Measurements from ENCODE around the gene AFAP1.

AFAP1 gene

DNA sequence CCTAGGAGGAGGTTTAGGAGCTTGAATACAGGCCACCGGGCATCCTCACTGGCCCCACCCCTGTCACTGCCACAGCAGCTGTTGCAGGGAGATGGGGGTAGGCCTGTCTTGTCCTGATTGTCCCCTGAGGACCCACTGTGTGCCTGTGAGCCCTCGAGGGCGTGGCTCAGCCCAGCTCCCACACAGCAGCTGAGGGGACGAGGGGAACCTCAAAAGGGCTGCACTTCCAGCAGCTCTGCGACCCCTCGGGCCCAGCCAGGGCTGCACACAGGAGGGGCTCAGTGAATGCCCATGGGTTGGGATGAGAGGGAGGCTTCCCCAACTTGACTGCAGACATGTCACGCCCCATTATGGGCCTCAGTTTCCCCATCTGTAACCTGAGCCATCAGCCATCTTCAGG lies 225.9 kb downstream of the AFAP1 start:
- TF ChIP-seq POLR2AphosphoS5 (IDR thresholded peaks at IDR 0.05; ENCODE audit: low read depth, low read length) = no peak
- no peak for TF ChIP-seq POLR2A (IDR thresholded peaks at IDR 0.05; ENCODE audit: low read depth, low read length)
- TF ChIP-seq TAF1 (IDR thresholded peaks at IDR 0.05; ENCODE audit: borderline replicate concordance, low read depth, low read length) = no peak
- FAIRE-seq (no peak), DNase-seq (ENCODE audit: insufficient read length) (no peak)

DNA sequence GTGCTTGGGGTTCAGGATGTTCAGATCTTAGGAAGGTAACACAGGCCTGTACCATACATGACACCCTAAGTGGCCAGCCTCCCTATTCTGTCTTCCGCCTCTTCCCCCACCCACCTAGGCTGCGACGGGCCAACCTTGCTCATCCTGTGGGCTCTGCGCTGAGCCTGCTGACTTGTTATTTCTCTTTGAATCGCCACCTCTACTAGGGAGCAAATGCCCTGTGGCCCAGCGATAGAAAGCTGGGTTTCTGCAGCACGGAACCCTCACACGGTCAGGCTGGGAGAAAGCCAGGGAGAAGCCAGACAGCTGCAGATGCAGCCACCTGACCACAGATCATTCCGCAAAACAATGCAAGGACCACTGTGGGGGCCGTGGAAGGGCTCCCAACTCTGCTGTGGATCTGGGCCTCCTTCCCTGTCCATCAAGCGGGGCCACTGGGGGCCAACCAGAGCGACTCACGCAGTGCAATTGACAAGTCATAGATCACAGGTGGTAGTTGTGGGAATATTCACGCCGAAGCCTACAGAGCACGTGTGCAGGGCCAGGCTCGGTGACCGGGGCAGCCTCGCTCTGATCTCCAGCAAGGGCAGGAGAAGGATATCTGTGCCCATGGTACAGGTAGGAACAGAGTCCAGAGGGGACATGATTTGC lies 227.5 kb downstream of the AFAP1 start:
- FAIRE-seq (no peak), DNase-seq (ENCODE audit: insufficient read length) (no peak)
- TF ChIP-seq POLR2AphosphoS5 (IDR thresholded peaks at IDR 0.05; ENCODE audit: low read depth, low read length) (no peak), TAF1 (IDR thresholded peaks at IDR 0.05; ENCODE audit: borderline replicate concordance, low read depth, low read length) (no peak), POLR2A (IDR thresholded peaks at IDR 0.05; ENCODE audit: low read depth, low read length) (no peak)

DNA sequence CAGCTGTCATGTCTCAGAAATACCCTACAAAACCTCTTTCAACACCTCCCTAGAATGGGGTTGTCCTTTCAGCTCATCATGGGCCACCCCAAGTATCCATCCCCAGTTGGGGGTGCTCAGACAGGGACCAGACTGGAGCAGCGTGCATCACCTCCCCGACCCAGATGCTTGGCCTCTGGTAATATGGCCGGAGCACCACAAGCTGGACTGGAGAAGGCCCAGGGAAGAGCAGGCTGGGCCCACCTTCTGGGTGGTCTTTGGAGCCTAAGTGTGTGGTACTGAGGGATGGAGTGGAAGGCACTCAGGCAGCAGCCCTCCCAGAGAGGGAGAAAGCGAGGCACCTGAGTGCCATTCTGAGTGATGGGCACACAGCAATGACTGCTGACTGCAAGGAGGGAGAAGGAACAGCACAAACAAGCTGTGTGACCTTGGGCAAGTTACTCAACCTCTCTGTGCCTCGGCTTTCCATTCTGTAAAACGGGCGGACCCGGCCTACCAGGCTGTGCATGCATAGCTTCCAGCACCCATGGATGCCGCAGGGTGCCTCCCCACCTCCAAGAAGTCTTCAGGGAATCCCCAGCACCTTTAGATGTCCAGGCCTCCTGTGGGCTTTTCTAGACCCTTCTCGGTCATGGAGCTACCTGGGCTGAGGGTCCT lies 228.2 kb downstream of the AFAP1 start:
- FAIRE-seq (no peak), DNase-seq (ENCODE audit: insufficient read length) (no peak)

GRCh38 chr4:7710576-7711306 lies 228.9 kb downstream of the AFAP1 start:
- no peak for TF ChIP-seq POLR2A (IDR thresholded peaks at IDR 0.05; ENCODE audit: low read depth, low read length)
- no peak for TF ChIP-seq POLR2AphosphoS5 (IDR thresholded peaks at IDR 0.05; ENCODE audit: low read depth, low read length)
- TF ChIP-seq TAF1 (IDR thresholded peaks at IDR 0.05; ENCODE audit: borderline replicate concordance, low read depth, low read length) = no peak
- DNase-seq (ENCODE audit: insufficient read length) (no peak), FAIRE-seq (no peak)

More for the DNA sequence above, 228.2 kb downstream of the AFAP1 start:
- TF ChIP-seq POLR2AphosphoS5 (IDR thresholded peaks at IDR 0.05; ENCODE audit: low read depth, low read length) (no peak), TAF1 (IDR thresholded peaks at IDR 0.05; ENCODE audit: borderline replicate concordance, low read depth, low read length) (no peak), POLR2A (IDR thresholded peaks at IDR 0.05; ENCODE audit: low read depth, low read length) (no peak)

DNA sequence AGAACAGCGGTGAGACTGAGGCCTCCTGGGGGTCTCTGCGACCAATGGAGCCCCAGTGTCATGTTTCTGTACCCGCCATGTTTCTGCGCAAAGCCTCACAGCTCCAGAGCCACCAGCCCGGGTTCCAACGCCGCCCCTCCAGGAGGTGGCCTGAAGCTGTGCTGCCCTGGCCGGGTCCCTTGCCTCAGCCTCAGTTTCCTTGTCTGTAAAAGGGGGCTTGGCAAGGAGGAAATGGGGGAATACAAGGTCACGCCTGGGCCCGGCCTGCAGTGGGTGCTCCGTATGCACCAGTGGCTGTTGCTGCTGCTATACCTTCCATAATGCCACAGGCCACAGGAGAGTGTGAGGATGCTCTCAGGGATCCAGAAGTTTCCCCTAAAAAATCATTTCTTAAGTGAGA lies 229.5 kb downstream of the AFAP1 start:
- DNase-seq (ENCODE audit: insufficient read length) (no peak), FAIRE-seq (no peak)
- TF ChIP-seq TAF1 (IDR thresholded peaks at IDR 0.05; ENCODE audit: borderline replicate concordance, low read depth, low read length) (no peak), POLR2AphosphoS5 (IDR thresholded peaks at IDR 0.05; ENCODE audit: low read depth, low read length) (no peak), POLR2A (IDR thresholded peaks at IDR 0.05; ENCODE audit: low read depth, low read length) (no peak)

DNA sequence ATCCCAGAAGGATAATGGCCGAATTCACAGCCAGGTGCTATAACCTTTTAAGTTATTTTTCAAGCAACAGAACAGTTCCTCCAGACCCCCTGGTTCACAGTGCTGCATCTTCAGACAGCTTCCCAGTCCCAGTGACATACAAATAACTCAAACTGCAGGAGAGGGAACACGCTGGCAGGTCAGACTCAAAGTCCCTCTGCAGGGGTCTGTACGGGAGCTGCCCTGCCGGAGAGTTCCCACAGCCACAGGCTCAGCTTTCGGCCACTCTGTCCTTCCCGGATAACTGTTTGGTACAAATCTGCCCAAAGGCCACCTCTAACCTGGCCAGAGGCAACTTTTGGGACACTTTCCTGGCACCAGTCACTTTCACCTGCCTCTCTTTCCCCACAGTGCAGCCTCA lies 230.2 kb downstream of the AFAP1 start:
- TF ChIP-seq TAF1 (IDR thresholded peaks at IDR 0.05; ENCODE audit: borderline replicate concordance, low read depth, low read length) (no peak), POLR2A (IDR thresholded peaks at IDR 0.05; ENCODE audit: low read depth, low read length) (no peak), POLR2AphosphoS5 (IDR thresholded peaks at IDR 0.05; ENCODE audit: low read depth, low read length) (no peak)
- DNase-seq (ENCODE audit: insufficient read length) = no peak
- FAIRE-seq = no peak

DNA sequence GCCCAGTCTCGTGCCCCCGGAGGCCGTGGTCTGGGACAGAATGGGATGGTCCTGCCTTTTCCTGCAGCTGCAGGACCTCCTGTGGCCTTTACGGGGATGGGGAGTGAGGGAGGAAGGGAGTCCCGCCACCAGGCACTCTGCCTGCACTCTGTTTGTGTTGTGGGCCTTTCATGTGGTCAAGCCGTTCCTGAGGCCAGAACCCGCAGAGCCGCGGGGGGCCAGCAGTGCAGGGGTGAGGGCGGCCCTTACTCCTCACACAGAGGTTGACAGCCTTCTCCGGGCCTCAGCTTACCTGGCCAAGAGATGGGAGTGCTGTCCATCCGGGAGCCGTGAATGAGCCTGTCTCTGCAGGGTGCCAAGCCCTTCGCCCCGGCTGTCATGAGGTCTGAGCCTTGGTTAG lies 230.7 kb downstream of the AFAP1 start:
- no peak for FAIRE-seq

More for the DNA sequence above, 230.7 kb downstream of the AFAP1 start:
- no peak for DNase-seq (ENCODE audit: insufficient read length)
- TF ChIP-seq POLR2A (IDR thresholded peaks at IDR 0.05; ENCODE audit: low read depth, low read length) (no peak), POLR2AphosphoS5 (IDR thresholded peaks at IDR 0.05; ENCODE audit: low read depth, low read length) (no peak), TAF1 (IDR thresholded peaks at IDR 0.05; ENCODE audit: borderline replicate concordance, low read depth, low read length) (no peak)
